NB4 (cell line): ENCODE results near the gene ARMC9.

Source experiments
- DNase-seq: peaks from one replicate; pipeline ENCODE4 v3.0.0; 2010; ENCODE audit warnings: low read depth
- H3K4me3 ChIP-seq: one replicate; pipeline ENCODE4 v1.5.1; 2011; ENCODE audit warnings: mild to moderate bottlenecking, low read depth, low read length, moderate library complexity
- MAX ChIP-seq: IDR thresholded peaks from 2 replicates; pipeline ENCODE4 v1.6.1; 2011; ENCODE audit warnings: low read depth, low read length
- MYC ChIP-seq: IDR thresholded peaks from 2 replicates; pipeline ENCODE4 v1.6.1; 2011; ENCODE audit warnings: low read depth, low read length
- POLR2A ChIP-seq: IDR thresholded peaks from 2 replicates; pipeline ENCODE4 v1.6.1; 2011; ENCODE audit warnings: mild to moderate bottlenecking; ENCODE audit not compliant: insufficient read length; ENCODE audit errors: extremely low read depth
- TF ChIP-seq, protein P1 (sequence below): IDR thresholded peaks from one replicate; pipeline ENCODE4 v1.5.1; 2012; ENCODE audit warnings: low read depth, low read length

ARMC9 gene

GRCh38 chr2:231212329-231212845 is 14.0 kb downstream of the ARMC9 start:
- no peak for DNase-seq
- TF ChIP-seq MAX = no peak
- TF ChIP-seq POLR2A = no peak
- TF ChIP-seq, protein P1, sequence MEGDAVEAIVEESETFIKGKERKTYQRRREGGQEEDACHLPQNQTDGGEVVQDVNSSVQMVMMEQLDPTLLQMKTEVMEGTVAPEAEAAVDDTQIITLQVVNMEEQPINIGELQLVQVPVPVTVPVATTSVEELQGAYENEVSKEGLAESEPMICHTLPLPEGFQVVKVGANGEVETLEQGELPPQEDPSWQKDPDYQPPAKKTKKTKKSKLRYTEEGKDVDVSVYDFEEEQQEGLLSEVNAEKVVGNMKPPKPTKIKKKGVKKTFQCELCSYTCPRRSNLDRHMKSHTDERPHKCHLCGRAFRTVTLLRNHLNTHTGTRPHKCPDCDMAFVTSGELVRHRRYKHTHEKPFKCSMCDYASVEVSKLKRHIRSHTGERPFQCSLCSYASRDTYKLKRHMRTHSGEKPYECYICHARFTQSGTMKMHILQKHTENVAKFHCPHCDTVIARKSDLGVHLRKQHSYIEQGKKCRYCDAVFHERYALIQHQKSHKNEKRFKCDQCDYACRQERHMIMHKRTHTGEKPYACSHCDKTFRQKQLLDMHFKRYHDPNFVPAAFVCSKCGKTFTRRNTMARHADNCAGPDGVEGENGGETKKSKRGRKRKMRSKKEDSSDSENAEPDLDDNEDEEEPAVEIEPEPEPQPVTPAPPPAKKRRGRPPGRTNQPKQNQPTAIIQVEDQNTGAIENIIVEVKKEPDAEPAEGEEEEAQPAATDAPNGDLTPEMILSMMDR = no peak
- no peak for TF ChIP-seq MYC
- H3K4me3 ChIP-seq = no peak overlapping the region

- DNase-seq = no peak
- TF ChIP-seq, protein P1 = no peak
- TF ChIP-seq MYC = no peak
- TF ChIP-seq MAX = no peak
- TF ChIP-seq POLR2A = no peak
Measured at GRCh38 chr2:231213931-231214642, 15.7 kb downstream of the ARMC9 start.

DNA sequence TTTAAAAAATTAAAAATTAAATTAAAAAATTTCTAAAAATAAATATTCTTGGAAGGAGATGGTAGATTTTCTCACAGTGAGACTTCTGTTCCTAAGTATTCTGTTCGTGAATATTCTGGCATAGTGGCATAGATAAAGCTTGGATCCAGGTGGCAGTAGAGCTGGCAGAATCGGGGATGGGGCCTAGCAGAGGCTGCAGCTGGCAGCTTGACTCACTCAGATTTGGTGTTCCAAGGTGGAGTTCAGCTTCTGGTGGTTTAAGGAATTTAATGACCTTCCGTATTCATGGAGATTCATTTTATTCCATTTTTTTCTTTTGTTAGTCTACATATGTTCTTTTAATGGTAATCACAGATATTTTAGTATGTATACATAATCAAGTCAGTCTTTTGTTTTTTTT is 19.9 kb downstream of the ARMC9 start:
- TF ChIP-seq MYC (no peak), MAX (no peak), POLR2A (no peak)
- TF ChIP-seq, protein P1 = no peak
- H3K4me3 ChIP-seq = no peak overlapping the region
- DNase-seq = no peak

More at GRCh38 chr2:231213931-231214642, 15.7 kb downstream of the ARMC9 start:
- H3K4me3 ChIP-seq = no peak overlapping the region

DNA sequence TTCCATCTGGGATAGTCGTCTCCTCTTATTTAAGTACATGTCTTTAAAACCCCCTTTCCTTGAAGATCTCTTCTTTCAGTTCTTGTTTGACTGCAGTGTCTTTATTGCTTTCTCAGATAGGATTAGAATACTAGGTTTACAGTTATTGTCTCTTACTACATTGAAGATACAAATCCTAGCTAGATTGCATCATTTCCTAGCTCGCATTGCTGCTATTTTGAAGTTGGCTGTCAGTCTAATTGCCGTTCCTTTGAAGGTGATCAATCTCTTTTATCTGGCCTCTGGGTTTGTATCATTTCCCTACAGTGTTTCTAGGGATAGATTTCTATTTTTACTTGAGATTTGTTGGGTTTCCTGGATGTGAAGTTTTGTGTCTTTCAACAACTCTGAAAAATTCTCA is 20.9 kb downstream of the ARMC9 start:
- H3K4me3 ChIP-seq = no peak overlapping the region
- no peak for DNase-seq
- TF ChIP-seq MYC = no peak
- no peak for TF ChIP-seq MAX
- TF ChIP-seq, protein P1 = no peak
- TF ChIP-seq POLR2A = no peak

GRCh38 chr2:231221761-231222160 is 23.3 kb downstream of the ARMC9 start:
- TF ChIP-seq POLR2A (no peak), MYC (no peak), MAX (no peak)
- TF ChIP-seq, protein P1 = no peak
- DNase-seq = no peak
- no peak overlapping the region for H3K4me3 ChIP-seq
